Endothelial cell of umbilical vein (primary cell): Measurements from ENCODE around the gene SLC12A1. TPM values are rescaled to one million over a fixed set of nuclear protein-coding genes. Genes with fewer than 3 reads are reported as not detected.
A peak's percentile ranks its signal among the peaks of the same experiment; 100 is the strongest.

Experiments used
- Bru-seq: library from RNA; stranded (reverse); fragments of 400-500 nt; gene quantifications from one replicate; lab custom pipeline; 2021; lab: Mats Ljungman, UMichigan
- BruChase-seq, 2 experiments: library from RNA; stranded (reverse); fragments of 400-500 nt; gene quantifications; one replicate each; lab custom pipeline; 2021; lab: Mats Ljungman, UMichigan
- BruUV-seq: library from RNA; stranded (reverse); fragments of 400-500 nt; replicated peaks from 2 replicates; lab custom pipeline; 2021; lab: Mats Ljungman, UMichigan
- CTCF ChIA-PET: fragments of 300-600, 350-600 bp; sonication (Branson Sonifier 250); formaldehyde crosslinking; loops from one replicate; lab custom pipeline; 2021; ENCODE audit warnings: antibody characterized with exemption, inconsistent platforms; lab: Charles Lee
- POLR2A ChIA-PET: fragments of 300-600, 350-600 bp; sonication (Branson Sonifier 250); formaldehyde crosslinking; loops from one replicate; lab custom pipeline; 2021; ENCODE audit warnings: antibody characterized with exemption, inconsistent platforms; lab: Charles Lee
- DNase-seq: peaks from one replicate; pipeline ENCODE4 v3.0.0-alpha.2; 2011; ENCODE audit warnings: low read depth, low spot score
- FAIRE-seq: peaks from 2 replicates; lab custom pipeline; 2011; peaks lifted over from hg19 to GRCh38; lab: Jason Lieb, UNC
- H2AFZ ChIP-seq: 2 replicates; pipeline ENCODE4 v1.6.0; 2012; ENCODE audit warnings: low read depth, low read length, control low read depth, inconsistent platforms
- H3K27ac ChIP-seq: 2 replicates; pipeline ENCODE4 v1.5.1; 2011; ENCODE audit warnings: low read depth, mild to moderate bottlenecking, control low read depth, low read length, moderate library complexity; ENCODE audit not compliant: insufficient read depth
- H3K27me3 ChIP-seq, 2 experiments: 2 replicates each; pipeline versions ENCODE4 v1.6.0 to v1.6.1; 2011; ENCODE audit warnings: low read length in 2 of 2, mixed read lengths in 1 of 2; ENCODE audit not compliant: control insufficient read depth in 2 of 2, insufficient read depth in 2 of 2
- H3K36me3 ChIP-seq, 2 experiments: 2 replicates in 1 of 2; 3 replicates in 1 of 2; pipeline ENCODE4 v1.5.1; 2011; ENCODE audit warnings: low read length in 2 of 2, mild to moderate bottlenecking in 1 of 2, moderate library complexity in 1 of 2; ENCODE audit not compliant: control insufficient read depth in 2 of 2, insufficient read depth in 2 of 2; ENCODE audit errors: extremely low read depth in 1 of 2
- H3K4me1 ChIP-seq: 3 replicates; pipeline ENCODE4 v1.5.1; 2011; ENCODE audit warnings: mild to moderate bottlenecking, low read length; ENCODE audit not compliant: control insufficient read depth, insufficient read depth; ENCODE audit errors: extremely low read depth
- H3K4me2 ChIP-seq: 2 replicates; pipeline ENCODE4 v1.6.1; 2011; ENCODE audit warnings: low read length, control low read depth, mixed read lengths; ENCODE audit not compliant: insufficient read depth
- H3K4me3 ChIP-seq, 3 experiments: fragments of 200-600 bp in 1 of 3; sonication (generic), shearing (Covaris generic) in 1 of 3; replicated peaks in 1 of 3; 2 replicates each; pipeline ENCODE4 v1.5.1; 2011 to 2016; ENCODE audit warnings: control low read depth in 3 of 3, low read length in 3 of 3, mild to moderate bottlenecking in 2 of 3, inconsistent platforms in 1 of 3, low read depth in 1 of 3, moderate library complexity in 1 of 3; ENCODE audit not compliant: insufficient read depth in 1 of 3
- H3K79me2 ChIP-seq: 2 replicates; pipeline ENCODE4 v1.6.0; 2012; ENCODE audit warnings: low read length, inconsistent platforms; ENCODE audit not compliant: control insufficient read depth, insufficient read depth
- H3K9ac ChIP-seq: replicated peaks from 2 replicates; pipeline ENCODE3; 2011; ENCODE audit warnings: low read length, control low read depth; ENCODE audit not compliant: insufficient read depth; ENCODE audit errors: extremely low read depth
- H3K9me1 ChIP-seq: replicated peaks from 3 replicates; pipeline ENCODE4 v1.6.0; 2011; ENCODE audit warnings: mild to moderate bottlenecking, low read length; ENCODE audit not compliant: control insufficient read depth, insufficient read depth; ENCODE audit errors: extremely low read depth
- H3K9me3 ChIP-seq: replicated peaks from 2 replicates; pipeline ENCODE4 v1.5.1; 2012; ENCODE audit warnings: low read length, inconsistent platforms; ENCODE audit not compliant: control insufficient read depth, insufficient read depth
- H4K20me1 ChIP-seq: replicated peaks from 2 replicates; pipeline ENCODE3; 2011; ENCODE audit warnings: mild to moderate bottlenecking, low read length; ENCODE audit not compliant: control insufficient read depth, insufficient read depth; ENCODE audit errors: extremely low read depth
- EZH2 ChIP-seq: IDR thresholded peaks from 2 replicates; pipeline ENCODE4 v1.6.1; 2012; ENCODE audit warnings: borderline replicate concordance, low read depth, mild to moderate bottlenecking, moderate library complexity, low read length, inconsistent platforms; ENCODE audit not compliant: severe bottlenecking
- FOS ChIP-seq: IDR thresholded peaks from 2 replicates; pipeline ENCODE4 v1.6.1; 2011; ENCODE audit warnings: mild to moderate bottlenecking, low read length, moderate library complexity, borderline replicate concordance; ENCODE audit not compliant: insufficient read depth
- GATA2 ChIP-seq: IDR thresholded peaks from 2 replicates; pipeline ENCODE4 v1.7.0; 2011; ENCODE audit warnings: low read depth, mild to moderate bottlenecking, moderate library complexity, mixed read lengths, low read length; ENCODE audit not compliant: insufficient read length, insufficient read depth
- JUN ChIP-seq: IDR thresholded peaks from 2 replicates; pipeline ENCODE4 v1.6.1; 2011; ENCODE audit warnings: borderline replicate concordance, low read depth; ENCODE audit not compliant: insufficient read length, insufficient read depth
- MYC ChIP-seq: IDR thresholded peaks from one replicate; pipeline ENCODE4 v1.6.1; 2011; ENCODE audit warnings: mild to moderate bottlenecking, low read depth, low read length
- POLR2A ChIP-seq: IDR thresholded peaks from 2 replicates; pipeline ENCODE4 v1.6.1; 2012; ENCODE audit warnings: low read depth, mild to moderate bottlenecking, control low read depth, low read length
- POLR2AphosphoS5 ChIP-seq: IDR thresholded peaks from 2 replicates; pipeline ENCODE4 v1.6.1; 2012; ENCODE audit warnings: low read depth, mild to moderate bottlenecking, control low read depth, low read length, moderate library complexity; ENCODE audit not compliant: insufficient read depth
- dilution Hi-C: fragments of 300-500 bp; cut with MboI; formaldehyde crosslinking; loops from one replicate; pipeline ENCODE4 v1.15.0; 2019; ENCODE audit warnings: low sequenced_read_pairs; ENCODE audit not compliant: extremely low pct_ligation_motif_present
- intact Hi-C: fragments of 100-400 bp; cut with micrococcal nuclease; formaldehyde crosslinking; loops from one replicate; pipeline ENCODE4 v1.10.0; 2022
- long read RNA-seq: library from polyadenylated mRNA; stranded (forward); transcript quantifications from one replicate; pipeline ENCODE4 v2.0.0, GENCODE V29; 2021
- polyA minus RNA-seq, 3 experiments: library from RNA; depleted of rRNA, polyadenylated mRNA; stranded (reverse); fragments of >200 nt; gene quantifications; 1 replicate in 1 of 3; 2 replicates in 2 of 3; pipeline ENCODE4 v1.2.3, GENCODE V29; 2011
- polyA plus RNA-seq, 4 experiments: library from polyadenylated mRNA; depleted of rRNA in 3 of 4; stranded (reverse) in 3 of 4; unstranded in 1 of 4; fragments of >200 nt; gene quantifications; 2 replicates each; pipeline versions ENCODE4 v1.2.1 to v1.2.3, GENCODE V29; 2011 to 2012; ENCODE audit warnings: missing spikeins in 1 of 4
- total RNA-seq: library from RNA; stranded (reverse); gene quantifications from 2 replicates; pipeline ENCODE4 v1.2.3, GENCODE V29; 2021
- TF ChIP-seq, protein P1 (sequence below), 2 donors: IDR thresholded peaks; 1 replicate in 1 of 2; 2 replicates in 1 of 2; pipeline ENCODE4 v1.5.1; 2011; ENCODE audit warnings: low read length in 2 of 2, mild to moderate bottlenecking in 2 of 2, moderate library complexity in 2 of 2, control low read depth in 1 of 2, inconsistent platforms in 1 of 2, low read depth in 1 of 2; ENCODE audit not compliant: insufficient read depth in 1 of 2; ENCODE audit errors: extremely low read depth in 1 of 2
- TF ChIP-seq, protein P2 (sequence below): IDR thresholded peaks from 2 replicates; pipeline ENCODE4 v1.6.1; 2011; ENCODE audit not compliant: insufficient read depth, insufficient read length

Gene SLC12A1
- total RNA-seq (not detected in 2 replicates), polyA plus RNA-seq (not detected in 2 replicates), polyA minus RNA-seq (not detected in 2 replicates), Bru-seq, nascent RNA (percentile 0 among the genes with signal in this experiment), BruChase-seq, experiment 1, labeled RNA remaining after a 6-hour chase (not detected), BruChase-seq, experiment 2, labeled RNA remaining after a 2-hour chase (not detected)
- polyA plus RNA-seq (2011; cell fraction: cytosol; rRNA removed), result not detected in 2 replicates
- not detected in 2 replicates for polyA plus RNA-seq (2011; cell fraction: nucleus; rRNA removed)
- polyA plus RNA-seq (2012), result not detected in 2 replicates
- not detected for polyA minus RNA-seq (2011; cell fraction: cytosol; rRNA and poly(A)+ RNA removed)
- polyA minus RNA-seq (2011; cell fraction: nucleus; rRNA and poly(A)+ RNA removed), result not detected in 2 replicates
- long read RNA-seq, result 0 reads

DNA sequence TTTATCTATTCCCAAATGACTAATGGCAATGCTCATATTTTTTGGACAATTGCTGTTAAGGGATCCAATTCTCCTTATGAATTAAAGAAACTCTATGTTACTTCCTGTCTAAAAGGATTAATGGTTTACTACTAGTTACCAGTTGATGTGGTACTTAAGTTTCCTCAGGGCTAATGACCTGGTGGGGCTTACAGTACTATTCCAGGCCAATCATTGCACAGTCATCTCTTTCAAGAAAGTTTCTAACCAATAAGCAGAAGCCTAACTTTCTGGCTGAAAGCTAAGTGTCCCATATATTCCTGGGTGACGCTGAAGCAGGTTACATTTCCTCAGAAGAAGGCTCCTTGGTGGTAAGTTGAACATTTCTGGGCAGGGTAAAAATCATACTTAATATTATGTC, at the start of gene SLC12A1:
Gene SLC12A1 (plus strand): TSS at position 322 of the 400 bp plus-strand sequence. CDS start 1,418 bp downstream, outside the sequence.
- Histone ChIP-seq H3K4me3 (no peak within 1 kb of the TSS), H3K27me3 (peaks cover 3% of the 10 kb centered on the region in 2 experiments), H2AFZ (no peak within 1 kb of the TSS), H3K4me2 (no peak within 1 kb of the TSS), H3K79me2 (no peaks in the 10 kb centered on the region), H3K27ac (no peak within 1 kb of the TSS), H3K9me1 (no peaks in the 10 kb centered on the region), H3K9me3 (no peaks in the 10 kb centered on the region), H4K20me1 (no peaks in the 10 kb centered on the region), H3K9ac (no peak within 1 kb of the TSS), H3K4me1 (no peaks in the 10 kb centered on the region), H3K36me3 (no peaks in the 10 kb centered on the region)
- FAIRE-seq (no peak), DNase-seq (no peak)
- no TSS peak for BruUV-seq
- ChIA-PET POLR2A (no interaction called here), CTCF (no interaction called here)
- dilution Hi-C loops (no loop called here), intact Hi-C loops (no loop called here)
- no peak for TF ChIP-seq JUN
- TF ChIP-seq MYC, result no peak
- no peak for TF ChIP-seq POLR2A
- TF ChIP-seq, protein P1, sequence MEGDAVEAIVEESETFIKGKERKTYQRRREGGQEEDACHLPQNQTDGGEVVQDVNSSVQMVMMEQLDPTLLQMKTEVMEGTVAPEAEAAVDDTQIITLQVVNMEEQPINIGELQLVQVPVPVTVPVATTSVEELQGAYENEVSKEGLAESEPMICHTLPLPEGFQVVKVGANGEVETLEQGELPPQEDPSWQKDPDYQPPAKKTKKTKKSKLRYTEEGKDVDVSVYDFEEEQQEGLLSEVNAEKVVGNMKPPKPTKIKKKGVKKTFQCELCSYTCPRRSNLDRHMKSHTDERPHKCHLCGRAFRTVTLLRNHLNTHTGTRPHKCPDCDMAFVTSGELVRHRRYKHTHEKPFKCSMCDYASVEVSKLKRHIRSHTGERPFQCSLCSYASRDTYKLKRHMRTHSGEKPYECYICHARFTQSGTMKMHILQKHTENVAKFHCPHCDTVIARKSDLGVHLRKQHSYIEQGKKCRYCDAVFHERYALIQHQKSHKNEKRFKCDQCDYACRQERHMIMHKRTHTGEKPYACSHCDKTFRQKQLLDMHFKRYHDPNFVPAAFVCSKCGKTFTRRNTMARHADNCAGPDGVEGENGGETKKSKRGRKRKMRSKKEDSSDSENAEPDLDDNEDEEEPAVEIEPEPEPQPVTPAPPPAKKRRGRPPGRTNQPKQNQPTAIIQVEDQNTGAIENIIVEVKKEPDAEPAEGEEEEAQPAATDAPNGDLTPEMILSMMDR (IDR thresholded peaks at IDR 0.05; ENCODE audit: extremely low read depth in 1 of 2, insufficient read depth in 1 of 2, low read depth in 1 of 2, low read length in 2 of 2), result no peak
- TF ChIP-seq FOS, result no peak
- TF ChIP-seq, protein P2, sequence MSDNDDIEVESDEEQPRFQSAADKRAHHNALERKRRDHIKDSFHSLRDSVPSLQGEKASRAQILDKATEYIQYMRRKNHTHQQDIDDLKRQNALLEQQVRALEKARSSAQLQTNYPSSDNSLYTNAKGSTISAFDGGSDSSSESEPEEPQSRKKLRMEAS, result no peak
- no peak for TF ChIP-seq EZH2
- no peak for TF ChIP-seq POLR2AphosphoS5
- TF ChIP-seq GATA2, result no peak
